ENCODE data around the gene EME2.

GRCh38 chr16:1776672-1776955 is 4.0 kb downstream of the EME2 start:
- TF ChIP-seq CTCF (conservative IDR thresholded peaks at IDR 0.05; ENCODE audit: low read depth in 2 of 2) (no peak), EZH2 (IDR thresholded peaks at IDR 0.05; ENCODE audit: low read depth, unreplicated experiment) (no peak), POLR2AphosphoS5 (IDR thresholded peaks at IDR 0.05; ENCODE audit: low read depth) (no peak; the same call in 1 of the 2 replicates), REST (IDR thresholded peaks at IDR 0.05; ENCODE audit: unreplicated experiment) (no peak), JUNB (IDR thresholded peaks at IDR 0.05; ENCODE audit: unreplicated experiment) (no peak)

All from GM23338 (cell line).